NCI-H748 treated with DMSO at 0.1 percent for 48 hours (cell line): Measurements from ENCODE around the gene LMO7.
A peak's percentile ranks its signal among the peaks of the same experiment; 100 is the strongest.

Source experiments
- DNase-seq: peaks from one replicate; lab custom pipeline; 2025; lab: John Stamatoyannopoulos, UW

The LMO7 gene

GRCh38 chr13:75635828-75636435 is at the start of gene LMO7:
TSS of gene LMO7 (plus strand) at chr13:75636330. CDS start at chr13:75636658, 328 bp downstream.
- DNase-seq = peak; percentile 32

GRCh38 chr13:75587679-75588078 is 48.5 kb upstream of the LMO7 start:
- DNase-seq = no peak

- DNase-seq = no peak
Observed at GRCh38 chr13:75596657-75597182, 39.4 kb upstream of the LMO7 start.

DNA sequence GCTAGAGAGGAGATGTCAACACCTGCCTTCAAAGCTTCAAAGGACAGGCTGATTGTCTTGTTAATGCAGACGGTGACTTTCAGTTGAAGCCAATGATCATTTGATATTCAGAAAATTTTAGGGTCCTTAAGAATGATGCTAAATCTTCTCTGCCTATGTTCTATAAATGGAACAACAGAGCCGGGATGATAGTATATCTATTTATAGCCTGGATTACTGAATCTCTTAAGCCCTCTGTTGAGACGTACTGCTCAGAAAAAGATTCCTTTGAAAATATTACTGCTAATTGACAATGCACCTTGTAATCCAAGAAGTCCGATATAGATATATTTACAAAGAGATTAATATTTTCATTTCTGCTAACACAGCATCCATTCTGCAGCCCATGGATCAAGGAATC is 35.8 kb upstream of the LMO7 start:
- DNase-seq = no peak

DNA sequence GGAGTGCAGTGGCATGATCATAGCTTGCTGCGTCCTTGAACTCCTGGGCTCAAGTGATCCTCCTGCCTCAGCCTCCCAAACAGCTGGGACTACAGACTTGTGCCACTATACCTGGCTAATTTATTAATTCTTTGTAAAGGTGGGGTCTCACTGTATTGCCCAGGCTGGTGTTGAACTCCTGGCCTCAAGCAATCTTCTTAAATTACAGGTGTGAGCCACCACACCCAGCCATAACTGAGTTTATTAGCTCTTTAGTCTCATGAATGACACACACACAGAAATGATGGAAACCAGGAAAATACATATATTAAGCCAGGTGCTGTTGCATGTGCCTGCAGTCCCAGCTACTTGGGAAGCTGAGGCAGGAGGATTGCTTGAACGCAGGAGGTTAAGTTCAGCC is 33.1 kb upstream of the LMO7 start:
- no peak for DNase-seq

DNA sequence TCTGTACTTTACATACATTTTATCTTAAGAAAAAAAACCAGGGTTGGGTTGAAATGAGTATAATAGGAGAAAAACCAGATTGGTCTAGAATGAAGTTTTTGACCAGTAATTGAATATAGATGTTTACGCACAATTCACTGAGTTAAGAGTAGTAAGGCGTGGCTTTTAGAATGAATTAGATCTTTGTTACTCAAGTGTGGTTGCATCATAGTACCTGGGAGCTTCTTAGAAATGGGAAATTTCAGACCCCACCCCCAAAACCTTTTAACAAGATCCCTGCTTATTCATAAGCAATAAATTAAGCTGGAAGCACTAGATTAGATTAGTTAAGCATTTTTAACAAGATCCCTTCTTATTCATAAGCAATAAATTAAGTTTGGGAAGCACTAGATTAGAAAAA is 28.7 kb upstream of the LMO7 start:
- no peak for DNase-seq

DNA sequence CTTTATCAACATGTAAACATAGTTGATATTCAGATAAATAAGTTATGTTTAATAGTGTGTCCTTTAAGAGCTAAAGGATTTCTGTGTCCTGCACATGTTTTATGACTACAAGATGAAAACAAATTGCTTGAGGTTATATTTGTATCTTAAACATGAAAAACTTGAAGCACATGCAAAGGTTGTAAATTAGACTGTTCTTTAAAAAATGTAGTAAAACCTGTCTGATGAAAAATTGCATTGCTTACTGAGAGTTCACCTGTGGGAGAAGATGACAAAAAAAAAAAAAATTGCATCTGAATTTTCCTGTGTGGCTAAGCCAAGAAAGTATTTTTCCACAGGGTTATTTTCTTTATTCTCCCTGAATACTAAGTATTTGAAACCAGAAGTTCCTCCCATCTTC is 25.7 kb upstream of the LMO7 start:
- no peak for DNase-seq

DNA sequence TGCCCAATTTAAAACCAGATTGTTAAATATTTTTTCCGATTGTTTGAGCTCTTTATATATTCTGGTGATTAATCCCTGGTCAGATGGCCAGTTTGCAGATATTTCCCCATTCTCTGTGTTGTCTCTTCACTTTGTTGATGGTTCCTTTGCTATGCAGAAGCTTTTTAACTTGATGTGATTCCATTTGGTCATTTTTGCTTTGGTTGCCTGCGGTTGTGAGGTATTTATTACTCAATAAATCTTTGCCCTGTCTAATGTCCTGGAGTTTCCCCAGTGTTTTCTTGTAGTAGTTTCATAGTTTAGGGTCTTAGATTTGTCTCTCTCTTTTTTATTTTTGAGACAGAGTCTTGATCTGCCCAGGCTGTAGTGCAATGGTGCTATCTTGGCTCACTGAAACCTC is 23.8 kb upstream of the LMO7 start:
- no peak for DNase-seq

GRCh38 chr13:75617230-75617629 is 18.9 kb upstream of the LMO7 start:
- DNase-seq = no peak

GRCh38 chr13:75618308-75618707 is 17.8 kb upstream of the LMO7 start:
- no peak for DNase-seq

- no peak for DNase-seq
Observed at GRCh38 chr13:75620020-75620419, 16.1 kb upstream of the LMO7 start.

DNA sequence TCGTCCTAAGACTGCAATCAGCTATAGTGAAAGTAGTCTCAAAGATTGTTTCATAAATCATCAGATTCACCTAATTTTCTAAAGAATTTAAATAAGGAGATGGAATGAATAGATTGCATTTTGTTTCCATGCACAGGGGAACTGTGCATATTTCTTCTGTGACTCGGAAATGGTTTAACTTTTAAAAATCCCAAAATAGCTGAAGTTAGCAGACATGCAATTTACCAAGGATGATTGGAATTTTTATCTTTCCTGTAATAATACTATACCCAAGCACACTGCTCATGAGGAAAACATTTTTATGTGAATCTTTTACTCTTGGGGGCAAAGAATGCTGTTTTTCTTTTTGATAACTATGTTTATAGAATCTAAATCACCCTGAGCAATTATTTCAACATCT is 15.0 kb upstream of the LMO7 start:
- DNase-seq = no peak

DNA sequence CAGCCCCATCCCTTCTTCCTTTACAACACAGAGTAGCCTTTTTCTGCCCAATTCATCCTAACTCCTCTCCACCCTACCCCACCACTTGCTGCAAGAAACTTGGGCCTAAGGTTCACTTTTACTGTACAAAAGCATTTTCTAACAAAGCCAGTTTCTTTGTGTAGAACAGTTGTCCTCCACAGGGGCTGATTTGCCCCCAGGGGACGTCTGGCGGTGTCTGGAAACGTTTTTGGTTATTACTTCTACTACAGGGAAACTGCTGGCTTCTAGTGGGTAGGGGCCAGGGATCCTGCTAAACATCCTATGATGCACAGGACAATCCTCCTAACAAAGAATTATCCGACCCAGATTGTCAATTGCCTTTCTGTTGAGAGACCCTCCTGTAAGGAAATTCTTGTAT is 7.3 kb upstream of the LMO7 start:
- no peak for DNase-seq

DNA sequence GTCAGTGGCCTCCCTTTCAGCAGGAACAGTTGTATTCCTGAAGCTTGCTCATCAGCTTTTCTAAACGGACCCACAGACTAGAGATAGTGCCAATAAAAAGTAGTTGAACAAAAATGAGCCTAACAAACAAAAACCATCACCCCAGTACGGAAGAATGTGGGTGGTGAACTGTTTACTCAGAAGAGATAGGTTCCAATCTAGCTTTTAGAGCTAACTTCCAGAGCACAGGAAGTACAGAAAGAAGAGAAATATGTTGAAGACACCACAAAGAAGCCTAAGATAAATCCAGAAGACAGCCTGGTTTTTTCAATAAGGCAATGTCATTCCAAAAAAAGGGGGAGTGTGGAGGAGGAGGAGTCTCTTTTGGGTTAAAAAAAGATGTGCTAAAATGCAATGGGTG is 2.8 kb upstream of the LMO7 start:
- no peak for DNase-seq

DNA sequence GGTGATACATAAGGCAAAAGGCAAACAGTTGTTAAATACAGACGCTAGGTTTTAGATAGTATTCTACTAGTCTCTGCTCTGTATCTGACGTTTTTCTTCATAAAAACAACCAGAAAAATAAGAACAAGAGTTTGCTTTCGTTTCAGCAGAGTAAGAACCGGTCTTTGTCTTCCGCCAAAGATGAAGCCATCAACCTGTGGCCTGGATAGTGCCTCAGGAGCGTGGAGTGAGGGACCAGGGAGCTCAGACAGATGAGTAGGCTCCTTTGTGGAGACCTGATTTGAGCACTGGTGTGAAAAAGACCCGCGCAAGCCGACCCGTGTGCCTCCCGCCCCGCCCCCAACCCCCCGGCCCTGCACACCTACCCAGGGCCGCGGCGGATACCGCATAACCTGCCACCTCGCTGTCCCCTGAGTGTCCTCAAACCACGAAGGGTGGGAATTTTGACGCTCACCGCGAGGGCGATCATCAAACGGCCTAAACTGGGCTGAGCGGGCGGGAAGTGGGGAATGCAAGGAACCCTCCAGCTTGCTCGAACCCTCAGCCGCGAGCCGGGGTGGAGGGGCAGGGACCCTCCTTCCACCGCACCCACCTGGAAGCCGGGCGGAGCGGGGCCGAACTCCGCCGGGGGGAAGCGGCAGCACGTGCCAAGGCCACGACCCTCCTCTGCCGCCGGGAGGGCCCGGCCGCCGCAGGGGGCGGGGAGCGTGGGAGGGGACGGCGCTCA is 866 bp upstream of the LMO7 start:
- DNase-seq = no peak

GRCh38 chr13:75636436-75637180 is 478 bp downstream of the LMO7 start:
- peak; percentile 41 for DNase-seq

- DNase-seq = no peak
Observed at GRCh38 chr13:75637181-75637750, 1.1 kb downstream of the LMO7 start.

DNA sequence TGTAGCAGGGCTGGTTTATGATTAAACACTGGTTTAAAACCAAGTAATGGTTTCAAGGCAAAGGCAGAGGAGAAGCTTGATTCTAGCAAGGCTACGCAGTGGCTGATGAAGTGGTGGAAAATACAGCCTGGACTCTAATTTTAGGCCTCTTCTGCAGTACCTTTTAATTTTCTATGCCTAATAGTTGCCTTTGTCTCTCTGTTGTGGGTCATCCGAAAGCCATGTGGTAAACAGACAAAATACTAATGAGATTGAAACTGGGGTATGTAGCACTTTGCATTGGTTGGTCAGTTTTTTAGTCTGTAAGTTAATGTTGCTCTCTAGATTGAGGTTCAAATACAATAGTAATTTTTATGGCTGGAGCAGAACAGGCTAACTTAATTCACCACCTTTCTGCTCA is 3.3 kb downstream of the LMO7 start:
- no peak for DNase-seq

- no peak for DNase-seq
Observed at GRCh38 chr13:75641026-75641425, 4.9 kb downstream of the LMO7 start.

- DNase-seq = no peak
Observed at GRCh38 chr13:75643182-75643581, 7.1 kb downstream of the LMO7 start.

GRCh38 chr13:75643693-75644092 is 7.6 kb downstream of the LMO7 start:
- DNase-seq = no peak

- DNase-seq = no peak
Observed at GRCh38 chr13:75645141-75645540, 9.0 kb downstream of the LMO7 start.
